Activated naive CD4-positive, alpha-beta T cell treated with anti-CD3 and anti-CD28 coated beads, Interleukin-2, amount 50 U/mL, for 24 hours (primary cell): Measurements from ENCODE around the gene XG.

ENCODE experiments used
- H3K27ac Mint-ChIP-seq: one replicate; pipeline ENCODE4 v1.8.0; 2021; ENCODE audit warnings: mild to moderate bottlenecking, mixed read lengths
- H3K27me3 Mint-ChIP-seq: one replicate; pipeline ENCODE4 v1.8.0; 2021; ENCODE audit warnings: mixed read lengths
- H3K36me3 Mint-ChIP-seq: one replicate; pipeline ENCODE4 v1.8.0; 2021; ENCODE audit warnings: mixed read lengths
- H3K4me1 Mint-ChIP-seq: one replicate; pipeline ENCODE4 v1.8.0; 2021; ENCODE audit warnings: mixed read lengths
- H3K4me3 Mint-ChIP-seq: one replicate; pipeline ENCODE4 v1.8.0; 2021; ENCODE audit warnings: mild to moderate bottlenecking, mixed read lengths
- H3K9me3 Mint-ChIP-seq: one replicate; pipeline ENCODE4 v1.8.0; 2021; ENCODE audit warnings: mixed read lengths

Gene XG

GRCh38 chrX:2817036-2817435 is 65.2 kb downstream of the XG start:
- Mint-ChIP-seq H3K36me3 (no peaks in the 10 kb centered on the region), H3K9me3 (no peaks in the 10 kb centered on the region), H3K27ac (no peak overlapping the region), H3K4me3 (no peak overlapping the region), H3K4me1 (peaks cover 11% of the 10 kb centered on the region), H3K27me3 (peaks cover 1% of the 10 kb centered on the region)

GRCh38 chrX:2819345-2820135 is 67.7 kb downstream of the XG start:
- peaks cover 6% of the 10 kb centered on the region for H3K4me1 Mint-ChIP-seq
- no peaks in the 10 kb centered on the region for H3K9me3 Mint-ChIP-seq
- no peaks in the 10 kb centered on the region for H3K36me3 Mint-ChIP-seq
- no peak overlapping the region for H3K27ac Mint-ChIP-seq
- H3K27me3 Mint-ChIP-seq: peaks cover 1% of the 10 kb centered on the region
- no peak overlapping the region for H3K4me3 Mint-ChIP-seq

GRCh38 chrX:2820136-2820771 is 68.4 kb downstream of the XG start:
- H3K9me3 Mint-ChIP-seq: no peaks in the 10 kb centered on the region
- no peaks in the 10 kb centered on the region for H3K36me3 Mint-ChIP-seq

DNA sequence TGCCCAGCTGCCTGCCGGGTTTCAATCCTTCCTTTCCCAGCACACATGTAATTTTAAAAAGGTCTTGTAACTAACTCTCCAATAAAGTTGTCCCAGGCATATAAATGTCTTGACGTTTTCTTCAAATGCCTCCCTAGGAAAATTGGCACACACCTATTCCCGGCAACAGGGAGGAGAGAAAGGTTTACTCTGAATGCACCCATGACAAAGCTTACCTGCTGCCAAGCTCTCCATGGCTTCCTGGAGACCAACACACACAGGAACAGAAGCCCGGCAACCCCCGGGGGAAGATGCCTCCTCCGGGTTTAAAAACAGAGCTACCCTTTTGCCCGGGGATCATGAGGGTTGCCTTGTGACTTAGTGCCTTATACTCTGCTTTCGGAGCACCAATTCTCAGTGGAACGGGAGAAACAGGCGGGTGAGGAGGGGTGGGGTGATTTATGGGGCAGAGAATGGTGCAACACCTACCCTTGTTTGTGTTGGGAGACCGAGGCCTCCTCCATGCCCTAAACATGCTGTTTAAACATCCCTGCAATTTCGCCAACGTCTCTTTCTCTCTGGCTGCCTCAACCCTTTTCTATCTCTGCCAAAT is 72.1 kb downstream of the XG start:
- no peaks in the 10 kb centered on the region for H3K36me3 Mint-ChIP-seq
- H3K4me3 Mint-ChIP-seq: no peak overlapping the region
- H3K9me3 Mint-ChIP-seq: no peaks in the 10 kb centered on the region
- peaks cover 1% of the 10 kb centered on the region for H3K27me3 Mint-ChIP-seq
- no peak overlapping the region for H3K27ac Mint-ChIP-seq
- peaks cover 6% of the 10 kb centered on the region for H3K4me1 Mint-ChIP-seq

More at GRCh38 chrX:2820136-2820771, 68.4 kb downstream of the XG start:
- H3K4me3 Mint-ChIP-seq: no peak overlapping the region
- peaks cover 6% of the 10 kb centered on the region for H3K4me1 Mint-ChIP-seq
- H3K27ac Mint-ChIP-seq: no peak overlapping the region
- H3K27me3 Mint-ChIP-seq: peaks cover 1% of the 10 kb centered on the region

DNA sequence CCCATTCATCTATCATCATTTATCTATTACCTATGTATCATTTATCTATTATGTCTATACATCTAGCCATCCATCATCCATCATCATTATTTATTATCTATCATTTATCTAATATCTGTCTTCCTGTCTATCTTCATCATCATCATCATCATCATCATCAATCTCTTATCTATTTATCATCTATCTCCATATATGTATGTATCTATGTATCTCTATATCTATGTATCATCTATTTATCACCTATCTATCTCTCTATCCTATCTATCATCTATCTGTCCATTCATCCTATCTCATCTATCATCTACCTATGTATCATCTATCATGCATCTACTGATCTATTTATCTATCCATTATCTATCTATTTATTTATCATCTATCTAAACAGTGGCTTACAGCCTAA is 73.0 kb downstream of the XG start:
- H3K9me3 Mint-ChIP-seq: no peaks in the 10 kb centered on the region
- H3K36me3 Mint-ChIP-seq: no peaks in the 10 kb centered on the region
- no peak overlapping the region for H3K27ac Mint-ChIP-seq
- H3K4me1 Mint-ChIP-seq: peaks cover 6% of the 10 kb centered on the region
- peaks cover 1% of the 10 kb centered on the region for H3K27me3 Mint-ChIP-seq
- no peak overlapping the region for H3K4me3 Mint-ChIP-seq

- Mint-ChIP-seq H3K4me3 (no peak within 1 kb of the TSS), H3K9me3 (no peaks in the 10 kb centered on the region), H3K27ac (no peak within 1 kb of the TSS), H3K4me1 (no peaks in the 10 kb centered on the region), H3K27me3 (peaks cover 7% of the 10 kb centered on the region), H3K36me3 (no peaks in the 10 kb centered on the region)
Measured at GRCh38 chrX:2828344-2828958, 76.6 kb downstream of the XG start, which contains the start of gene GYG2. TSS of gene GYG2 (plus strand) at chrX:2828930. CDS start at chrX:2830189, 1,259 bp downstream.

DNA sequence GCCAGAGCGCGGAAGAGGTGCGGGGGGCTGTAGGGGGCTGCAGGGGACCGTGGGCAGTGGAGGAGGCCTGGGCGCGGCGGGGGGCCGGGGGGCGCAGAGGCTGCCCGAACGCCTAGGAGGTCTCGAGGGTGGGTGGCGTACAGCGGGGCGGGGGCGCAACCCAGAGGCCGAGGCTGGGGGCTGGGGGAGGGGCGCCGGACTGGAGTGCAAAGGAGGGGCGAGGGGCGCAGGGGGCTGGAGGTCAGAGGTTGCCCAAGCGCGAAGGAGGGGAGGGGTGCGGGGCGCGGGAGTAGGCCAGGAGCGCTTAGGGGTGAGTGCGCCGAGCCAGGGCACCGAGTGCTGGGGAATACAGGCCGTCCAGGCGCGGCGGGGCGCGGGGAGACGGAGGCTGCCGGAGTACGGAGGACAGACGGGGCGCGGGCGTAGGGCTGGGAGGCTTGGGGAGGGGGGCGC is 77.1 kb downstream of the XG start:
- Mint-ChIP-seq H3K27ac (no peak overlapping the region), H3K9me3 (no peaks in the 10 kb centered on the region), H3K4me3 (no peak overlapping the region), H3K36me3 (no peaks in the 10 kb centered on the region), H3K4me1 (no peaks in the 10 kb centered on the region), H3K27me3 (peaks cover 7% of the 10 kb centered on the region)

DNA sequence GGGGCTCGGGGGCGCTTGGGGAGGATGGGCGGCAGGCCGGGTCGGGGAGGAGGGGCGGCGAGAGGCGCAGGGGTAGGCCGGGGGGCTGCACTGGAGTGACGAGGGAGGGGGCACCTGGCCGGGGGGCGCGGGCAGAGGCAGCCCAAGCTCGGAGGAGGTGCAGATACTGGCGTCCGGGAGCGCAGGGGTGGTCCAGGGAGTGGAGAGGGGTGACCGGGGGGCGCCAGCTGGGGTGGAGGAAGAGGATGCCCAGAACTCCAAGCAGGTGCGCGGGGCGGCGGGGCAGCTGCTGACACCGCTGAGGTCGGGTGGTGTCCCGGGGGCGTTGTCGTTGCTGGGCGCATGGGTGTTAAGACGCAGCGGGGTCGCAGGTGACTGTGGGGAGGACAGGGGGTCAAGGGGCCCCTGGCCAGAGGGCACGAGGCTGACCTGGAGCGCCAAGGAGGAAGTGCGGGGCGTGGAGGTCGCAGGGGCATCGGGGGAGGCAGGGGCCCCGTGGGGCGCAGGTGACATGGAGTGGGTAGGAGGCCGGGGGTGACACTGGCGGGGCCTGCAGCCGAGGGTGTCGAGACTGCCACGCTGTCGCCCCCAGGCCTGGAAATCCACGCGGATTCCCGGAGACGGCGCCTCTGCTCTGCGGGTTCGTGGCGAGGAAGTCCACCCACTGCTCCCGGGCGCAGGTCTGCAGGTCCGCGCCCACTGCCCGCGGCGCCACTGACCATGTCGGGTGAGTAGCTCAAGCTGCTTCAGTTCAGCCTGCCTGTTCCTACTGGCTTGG is 77.8 kb downstream of the XG start:
- H3K9me3 Mint-ChIP-seq: no peaks in the 10 kb centered on the region
- peaks cover 7% of the 10 kb centered on the region for H3K27me3 Mint-ChIP-seq
- no peaks in the 10 kb centered on the region for H3K4me1 Mint-ChIP-seq
- no peaks in the 10 kb centered on the region for H3K36me3 Mint-ChIP-seq
- H3K4me3 Mint-ChIP-seq: no peak overlapping the region
- H3K27ac Mint-ChIP-seq: no peak overlapping the region

GRCh38 chrX:2831471-2832228 is 79.8 kb downstream of the XG start:
- H3K4me3 Mint-ChIP-seq: no peak overlapping the region
- no peak overlapping the region for H3K27ac Mint-ChIP-seq
- H3K27me3 Mint-ChIP-seq: peaks cover 7% of the 10 kb centered on the region
- H3K36me3 Mint-ChIP-seq: no peaks in the 10 kb centered on the region
- H3K9me3 Mint-ChIP-seq: no peaks in the 10 kb centered on the region
- no peaks in the 10 kb centered on the region for H3K4me1 Mint-ChIP-seq

DNA sequence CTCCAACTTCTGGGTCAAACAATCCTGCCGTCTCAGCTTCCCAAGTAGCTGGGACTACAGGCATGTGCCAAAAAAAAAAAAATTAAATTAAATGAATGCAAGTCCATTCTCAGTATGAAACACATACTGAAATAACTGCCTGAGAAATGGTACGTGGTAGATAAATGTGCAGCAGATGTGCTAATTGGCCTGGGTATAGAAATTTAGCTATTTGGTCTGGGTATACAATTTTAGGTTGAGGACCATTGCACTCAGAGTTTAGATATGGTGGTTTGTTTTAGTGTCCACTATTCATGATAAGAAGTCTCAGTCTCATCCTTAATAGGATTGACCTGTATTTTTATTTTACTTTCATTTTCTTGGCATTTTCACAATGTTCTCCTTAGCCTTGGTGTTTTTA is 86.1 kb downstream of the XG start:
- Mint-ChIP-seq H3K9me3 (no peaks in the 10 kb centered on the region), H3K4me1 (no peaks in the 10 kb centered on the region), H3K4me3 (no peak overlapping the region), H3K36me3 (no peaks in the 10 kb centered on the region), H3K27me3 (peaks cover 1% of the 10 kb centered on the region), H3K27ac (no peak overlapping the region)

DNA sequence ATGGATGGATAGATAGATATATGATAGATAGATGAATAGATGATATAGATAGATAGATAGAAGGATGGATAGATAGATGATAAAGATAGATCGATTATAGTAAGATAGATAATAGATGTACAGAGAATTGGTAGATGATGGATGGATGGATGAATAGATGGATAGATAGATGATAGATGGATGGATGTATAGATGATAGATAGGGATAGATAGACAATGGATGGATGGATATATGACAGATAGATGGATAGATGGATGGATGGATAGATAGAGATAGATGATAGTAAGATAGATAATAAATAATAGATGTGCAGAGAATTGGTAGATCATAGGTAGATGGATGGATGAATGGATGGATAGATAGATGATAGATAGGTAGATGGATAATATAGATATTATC is 89.1 kb downstream of the XG start:
- H3K4me1 Mint-ChIP-seq: no peaks in the 10 kb centered on the region
- H3K36me3 Mint-ChIP-seq: no peaks in the 10 kb centered on the region
- H3K27ac Mint-ChIP-seq: no peak overlapping the region
- no peak overlapping the region for H3K4me3 Mint-ChIP-seq
- H3K27me3 Mint-ChIP-seq: peaks cover 1% of the 10 kb centered on the region
- no peaks in the 10 kb centered on the region for H3K9me3 Mint-ChIP-seq

GRCh38 chrX:2841537-2841936 is 89.7 kb downstream of the XG start:
- H3K27ac Mint-ChIP-seq: no peak overlapping the region
- H3K9me3 Mint-ChIP-seq: no peaks in the 10 kb centered on the region
- no peak overlapping the region for H3K4me3 Mint-ChIP-seq
- H3K4me1 Mint-ChIP-seq: no peaks in the 10 kb centered on the region
- H3K36me3 Mint-ChIP-seq: no peaks in the 10 kb centered on the region
- H3K27me3 Mint-ChIP-seq: peaks cover 1% of the 10 kb centered on the region

- Mint-ChIP-seq H3K27ac (no peak overlapping the region), H3K4me1 (no peaks in the 10 kb centered on the region), H3K9me3 (no peaks in the 10 kb centered on the region), H3K36me3 (no peaks in the 10 kb centered on the region), H3K27me3 (peaks cover 2% of the 10 kb centered on the region), H3K4me3 (no peak overlapping the region)
Measured at GRCh38 chrX:2846992-2847391, 95.2 kb downstream of the XG start.

DNA sequence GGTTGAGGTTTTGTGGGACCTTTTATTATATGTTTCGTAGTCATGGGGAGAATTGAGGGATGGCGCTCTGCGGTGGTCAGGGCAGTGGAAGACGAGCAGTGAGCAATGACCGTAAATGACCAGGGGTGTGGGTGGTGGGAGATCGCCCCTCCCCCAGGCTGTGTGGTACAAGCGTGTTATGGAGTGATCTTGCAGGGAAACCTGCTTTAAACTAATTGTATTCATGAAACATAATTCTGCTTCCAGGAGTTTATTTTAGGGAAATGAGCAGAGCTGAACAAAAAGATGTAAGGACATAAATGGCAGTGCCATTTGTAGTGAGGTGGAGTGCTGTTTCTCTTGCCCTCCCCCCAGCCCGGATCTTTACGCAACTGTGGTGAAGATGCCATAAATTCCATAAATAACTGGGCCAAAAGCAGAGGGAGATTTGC is 97.0 kb downstream of the XG start:
- Mint-ChIP-seq H3K9me3 (no peaks in the 10 kb centered on the region), H3K4me1 (no peaks in the 10 kb centered on the region), H3K36me3 (no peaks in the 10 kb centered on the region), H3K27me3 (peaks cover 2% of the 10 kb centered on the region), H3K4me3 (no peak overlapping the region), H3K27ac (no peak overlapping the region)

GRCh38 chrX:2854918-2855317 is 103.1 kb downstream of the XG start:
- Mint-ChIP-seq H3K4me3 (no peak overlapping the region), H3K4me1 (no peaks in the 10 kb centered on the region), H3K27me3 (no peaks in the 10 kb centered on the region), H3K27ac (no peak overlapping the region), H3K36me3 (no peaks in the 10 kb centered on the region), H3K9me3 (no peaks in the 10 kb centered on the region)
